ENCODE measurements around the gene FAT4.

- no peak for TF ChIP-seq ZNF768 (tag by site-specific recombination; IDR thresholded peaks at IDR 0.05)
- no peak for TF ChIP-seq HOXA7 (CRISPR knock-in tag; IDR thresholded peaks at IDR 0.05; ENCODE audit: borderline replicate concordance)
- TF ChIP-seq ZBTB8A (tag by site-specific recombination; IDR thresholded peaks at IDR 0.05) = no peak
These were observed 44.6 kb downstream of the FAT4 start for GRCh38 chr4:125359363-125359762.

Data from HEK293 (cell line).